ENCODE data around the gene ING4. TPM values are rescaled to one million over a fixed set of nuclear protein-coding genes. Genes with fewer than 3 reads are reported as not detected.
"Not testable (repeated sequence)": the region's sequence is repeated elsewhere in the genome, so short reads cannot be mapped to it uniquely, and the experiment has no call there.

The ING4 gene
- 33.0 and 47.7 TPM in 2 replicates for total RNA-seq (2014; rRNA removed; shearing (Covaris generic))

- in situ Hi-C loops (cut with HindIII; ENCODE audit: low sequenced_read_pairs), result no loop called here
- DNase-seq (ENCODE audit: low spot score), result peak; percentile 100
These were observed at the start of gene ING4 for GRCh38 chr12:6662906-6663742. Gene ING4, minus strand, starts transcription at chr12:6663119. Its CDS starts 18 bp downstream, at chr12:6663101.

GRCh38 chr12:6708960-6709394, 46.1 kb upstream of the ING4 start:
- DNase-seq (ENCODE audit: low spot score), result no peak
- in situ Hi-C loops (cut with HindIII; ENCODE audit: low sequenced_read_pairs), result no loop called here

- in situ Hi-C loops (cut with HindIII; ENCODE audit: low sequenced_read_pairs); DNase-seq (ENCODE audit: low spot score): not testable (repeated sequence)
These were observed 45.4 kb upstream of the ING4 start for GRCh38 chr12:6708351-6708750.

- in situ Hi-C loops (cut with HindIII; ENCODE audit: low sequenced_read_pairs), result no loop called here
- no peak for DNase-seq (ENCODE audit: low spot score)
These were observed 40.7 kb upstream of the ING4 start for GRCh38 chr12:6703631-6704030.

- DNase-seq (ENCODE audit: low spot score), result no peak
- in situ Hi-C loops (cut with HindIII; ENCODE audit: low sequenced_read_pairs), result no loop called here
These were observed 38.3 kb upstream of the ING4 start for GRCh38 chr12:6701078-6701768.

GRCh38 chr12:6700646-6701051, 37.7 kb upstream of the ING4 start, which contains the start of gene PIANP:
Gene PIANP, minus strand, starts transcription at chr12:6700815. Its CDS starts 2,754 bp downstream, at chr12:6698061.
- in situ Hi-C loops (cut with HindIII; ENCODE audit: low sequenced_read_pairs), result no loop called here
- peak; percentile 73 for DNase-seq (ENCODE audit: low spot score)

GRCh38 chr12:6699989-6700645, 37.2 kb upstream of the ING4 start:
- DNase-seq (ENCODE audit: low spot score), result peak; percentile 48
- in situ Hi-C loops (cut with HindIII; ENCODE audit: low sequenced_read_pairs), result no loop called here

GRCh38 chr12:6699259-6699988, 36.5 kb upstream of the ING4 start:
- peak; percentile 26 for DNase-seq (ENCODE audit: low spot score)
- in situ Hi-C loops (cut with HindIII; ENCODE audit: low sequenced_read_pairs), result no loop called here

- in situ Hi-C loops (cut with HindIII; ENCODE audit: low sequenced_read_pairs), result no loop called here
- no peak for DNase-seq (ENCODE audit: low spot score)
These were observed 35.6 kb upstream of the ING4 start for GRCh38 chr12:6698352-6699046.

- peak; percentile 66 for DNase-seq (ENCODE audit: low spot score)
- in situ Hi-C loops (cut with HindIII; ENCODE audit: low sequenced_read_pairs), result no loop called here
These were observed 34.8 kb upstream of the ING4 start for GRCh38 chr12:6697584-6698351.

GRCh38 chr12:6696690-6697583, 34.0 kb upstream of the ING4 start:
- in situ Hi-C loops (cut with HindIII; ENCODE audit: low sequenced_read_pairs), result no loop called here
- no peak for DNase-seq (ENCODE audit: low spot score)

GRCh38 chr12:6695313-6696045, 32.6 kb upstream of the ING4 start:
- in situ Hi-C loops (cut with HindIII; ENCODE audit: low sequenced_read_pairs), result no loop called here
- DNase-seq (ENCODE audit: low spot score), result no peak

- in situ Hi-C loops (cut with HindIII; ENCODE audit: low sequenced_read_pairs), result no loop called here
- DNase-seq (ENCODE audit: low spot score), result no peak
These were observed 31.8 kb upstream of the ING4 start for GRCh38 chr12:6694701-6695100.

- in situ Hi-C loops (cut with HindIII; ENCODE audit: low sequenced_read_pairs), result no loop called here
- no peak for DNase-seq (ENCODE audit: low spot score)
These were observed 31.0 kb upstream of the ING4 start for GRCh38 chr12:6693832-6694355.

GRCh38 chr12:6692888-6693287, 30.0 kb upstream of the ING4 start:
- in situ Hi-C loops (cut with HindIII; ENCODE audit: low sequenced_read_pairs), result no loop called here

GRCh38 chr12:6691473-6691872, 28.6 kb upstream of the ING4 start:
- DNase-seq (ENCODE audit: low spot score), result no peak
- in situ Hi-C loops (cut with HindIII; ENCODE audit: low sequenced_read_pairs), result no loop called here

More at GRCh38 chr12:6692888-6693287, 30.0 kb upstream of the ING4 start:
- no peak for DNase-seq (ENCODE audit: low spot score)

Data from G401 (cell line).